ENCODE measurements around the gene SPATS2. TPM values are rescaled to one million over a fixed set of nuclear protein-coding genes. Genes with fewer than 3 reads are reported as not detected.

The SPATS2 gene
- total RNA-seq, 4 donors from 2014 or later, result 10.5 to 39.3 (median 21.0) TPM

- intact Hi-C loops (cut with DNase I; ENCODE audit: low total_unique reads), result loop anchor here (5.0 kb wide), 1 partner anchor 50 kb away; no protein-coding TSS in a partner anchor
- in situ Hi-C loops (cut with MboI; ENCODE audit: low pct_ligation_motif_present in 1 of 4, low pct_unique_long_range_greater_than_20kb in 1 of 4, low sequenced_read_pairs in 3 of 4), result loop anchor here in 1 of 4 donors (10.0 kb wide), 1 partner anchor 173 kb away; no protein-coding TSS in a partner anchor
- no peaks in the 10 kb centered on the region for H3K36me3 ChIP-seq
- peaks cover 77% of the 10 kb centered on the region for H3K27me3 ChIP-seq
- peak overlapping the region in 3 of 4 donors; percentile 34 to 56 (median 42) for H3K4me3 ChIP-seq
- peak overlapping the region in 1 of 4 donors; percentile 14 for H3K27ac ChIP-seq
- WGBS, 2 donors (ENCODE audit: low coverage in 1 of 2), result 0% methylated on average over 46 of the region's 58 CpGs; no CpG with 5 or more reads in 1 of the 2 donors
- TF ChIP-seq CTCF (IDR thresholded peaks at IDR 0.05) (peak; percentile 84 to 89 (median 86)), POLR2A (IDR thresholded peaks at IDR 0.05) (no peak), POLR2AphosphoS5 (IDR thresholded peaks at IDR 0.05) (no peak)
- H3K9me3 ChIP-seq, result no peaks in the 10 kb centered on the region
- peak; percentile 88 for DNase-seq
- peaks cover 29 to 60% (median 46%) of the 10 kb centered on the region in 4 donors for H3K4me1 ChIP-seq
These were observed 25.0 kb upstream of the SPATS2 start for GRCh38 chr12:49342066-49342913.

- intact Hi-C loops (cut with DNase I; ENCODE audit: low total_unique reads), result loop anchor here (5.0 kb wide), 1 partner anchor 51 kb away; no protein-coding TSS in a partner anchor
- H3K4me1 ChIP-seq, result peaks cover 38 to 66% (median 51%) of the 10 kb centered on the region in 4 donors
- no peaks in the 10 kb centered on the region for H3K36me3 ChIP-seq
- in situ Hi-C loops (cut with MboI; ENCODE audit: low pct_ligation_motif_present in 1 of 4, low pct_unique_long_range_greater_than_20kb in 1 of 4, low sequenced_read_pairs in 3 of 4), result loop anchor here in 1 of 4 donors (10.0 kb wide), 1 partner anchor 172 kb away; no protein-coding TSS in a partner anchor
- H3K27ac ChIP-seq, result no peak overlapping the region
- H3K9me3 ChIP-seq, result no peaks in the 10 kb centered on the region
- no peak for DNase-seq
- H3K4me3 ChIP-seq, result peak overlapping the region in 3 of 4 donors; percentile 34 to 56 (median 42)
- H3K27me3 ChIP-seq, result peaks cover 78% of the 10 kb centered on the region
- 5% methylated on average over 31 of the region's 33 CpGs; no CpG with 5 or more reads in 1 of the 2 donors for WGBS, 2 donors (ENCODE audit: low coverage in 1 of 2)
- no peak for TF ChIP-seq POLR2A (IDR thresholded peaks at IDR 0.05)
These were observed 24.1 kb upstream of the SPATS2 start for GRCh38 chr12:49342914-49343731.

GRCh38 chr12:49344486-49345050, 22.7 kb upstream of the SPATS2 start:
- TF ChIP-seq POLR2AphosphoS5 (IDR thresholded peaks at IDR 0.05) (no peak), CTCF (IDR thresholded peaks at IDR 0.05) (no peak), POLR2A (IDR thresholded peaks at IDR 0.05) (no peak), EP300 (IDR thresholded peaks at IDR 0.05; ENCODE audit: low read depth) (no peak)
- H3K27me3 ChIP-seq, result peaks cover 82% of the 10 kb centered on the region
- peaks cover 43 to 73% (median 49%) of the 10 kb centered on the region in 4 donors for H3K4me1 ChIP-seq
- H3K4me3 ChIP-seq, result peak overlapping the region in 1 of 4 donors; percentile 52
- H3K9me3 ChIP-seq, result no peaks in the 10 kb centered on the region
- WGBS, 2 donors (ENCODE audit: low coverage in 1 of 2), result 20 to 44% methylated on average over 4 to 15 of the region's 15 CpGs
- no peak for DNase-seq
- in situ Hi-C loops (cut with MboI; ENCODE audit: low pct_ligation_motif_present in 1 of 4, low pct_unique_long_range_greater_than_20kb in 1 of 4, low sequenced_read_pairs in 3 of 4) (loop anchor here in 1 of 4 donors (10.0 kb wide), 1 partner anchor 170 kb away; no protein-coding TSS in a partner anchor), intact Hi-C loops (cut with DNase I; ENCODE audit: low total_unique reads) (loop anchor here (5.0 kb wide), 2 partner anchors 52 to 173 kb away; no protein-coding TSS in a partner anchor)
- H3K27ac ChIP-seq, result no peak overlapping the region
- H3K36me3 ChIP-seq, result no peaks in the 10 kb centered on the region

GRCh38 chr12:49345051-49345824, 22.0 kb upstream of the SPATS2 start:
- in situ Hi-C loops (cut with MboI; ENCODE audit: low pct_ligation_motif_present in 1 of 4, low pct_unique_long_range_greater_than_20kb in 1 of 4, low sequenced_read_pairs in 3 of 4) (loop anchor here in 1 of 4 donors (10.0 kb wide), 1 partner anchor 170 kb away; no protein-coding TSS in a partner anchor), intact Hi-C loops (cut with DNase I; ENCODE audit: low total_unique reads) (loop anchor here (5.0 kb wide), 1 partner anchor 172 kb away; no protein-coding TSS in a partner anchor)
- Histone ChIP-seq H3K36me3 (no peaks in the 10 kb centered on the region), H3K4me3 (peak overlapping the region; percentile 9 to 52 (median 24)), H3K4me1 (peaks cover 43 to 70% (median 49%) of the 10 kb centered on the region in 4 donors), H3K9me3 (no peaks in the 10 kb centered on the region), H3K27ac (no peak overlapping the region), H3K27me3 (peaks cover 88% of the 10 kb centered on the region)
- peak; percentile 24 for DNase-seq
- no peak for TF ChIP-seq EP300 (IDR thresholded peaks at IDR 0.05; ENCODE audit: low read depth)
- TF ChIP-seq POLR2AphosphoS5 (IDR thresholded peaks at IDR 0.05), result no peak
- TF ChIP-seq POLR2A (IDR thresholded peaks at IDR 0.05), result no peak
- TF ChIP-seq CTCF (IDR thresholded peaks at IDR 0.05), result no peak
- 1% methylated on average over 62 of the region's 70 CpGs; no CpG with 5 or more reads in 1 of the 2 donors for WGBS, 2 donors (ENCODE audit: low coverage in 1 of 2)

Measured in transverse colon (tissue), 4 donors.